ENCODE data around the gene RBM47. TPM values are rescaled to one million over a fixed set of nuclear protein-coding genes. Genes with fewer than 3 reads are reported as not detected.

The RBM47 gene
- polyA plus RNA-seq, 1 donor from 2014 or later: 20.9 TPM

- Mint-ChIP-seq H3K4me1 (peaks cover 5 to 22% (median 13%) of the 10 kb centered on the region in 3 donors), H3K27ac (no peak overlapping the region), H3K4me3 (no peak overlapping the region)
Measured at GRCh38 chr4:40586729-40587128, 42.9 kb downstream of the RBM47 start.

DNA sequence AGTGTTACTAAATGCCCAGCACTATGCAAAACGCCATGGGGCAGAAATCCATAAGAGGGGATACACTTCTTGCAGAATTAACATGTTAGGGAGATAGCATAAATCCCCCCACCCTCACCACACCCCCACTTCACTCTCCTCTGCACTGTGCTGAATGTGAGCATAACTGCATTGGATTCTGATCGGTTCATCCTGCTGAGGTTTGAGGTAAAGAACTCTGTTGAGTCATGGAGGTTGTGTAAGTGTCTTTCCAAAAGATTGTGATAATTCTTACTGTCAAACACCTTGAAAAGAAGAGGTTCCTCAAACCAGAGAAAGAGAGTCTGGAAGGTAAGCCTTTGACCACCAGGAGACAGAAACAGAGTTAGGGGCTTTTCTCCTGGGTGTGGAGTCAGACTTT lies 43.6 kb downstream of the RBM47 start:
- no peak overlapping the region for H3K27ac Mint-ChIP-seq
- H3K36me3 Mint-ChIP-seq: peaks cover 2% of the 10 kb centered on the region
- H3K4me3 Mint-ChIP-seq: no peak overlapping the region
- H3K4me1 Mint-ChIP-seq: peaks cover 5 to 22% (median 10%) of the 10 kb centered on the region in 3 donors
- no peaks in the 10 kb centered on the region for H3K9me3 Mint-ChIP-seq
- H3K27me3 Mint-ChIP-seq: no peaks in the 10 kb centered on the region

More at GRCh38 chr4:40586729-40587128, 42.9 kb downstream of the RBM47 start:
- H3K27me3 Mint-ChIP-seq: no peaks in the 10 kb centered on the region
- H3K9me3 Mint-ChIP-seq: peaks cover 0 to 1% (median 0%) of the 10 kb centered on the region in 3 donors
- H3K36me3 Mint-ChIP-seq: peaks cover 2% of the 10 kb centered on the region

- H3K27me3 Mint-ChIP-seq: no peaks in the 10 kb centered on the region
- H3K27ac Mint-ChIP-seq: no peak overlapping the region
- no peaks in the 10 kb centered on the region for H3K9me3 Mint-ChIP-seq
- H3K4me1 Mint-ChIP-seq: peaks cover 5 to 23% (median 10%) of the 10 kb centered on the region in 3 donors
- H3K36me3 Mint-ChIP-seq: peaks cover 2% of the 10 kb centered on the region
- H3K4me3 Mint-ChIP-seq: no peak overlapping the region
Measured at GRCh38 chr4:40585201-40585799, 44.4 kb downstream of the RBM47 start.

DNA sequence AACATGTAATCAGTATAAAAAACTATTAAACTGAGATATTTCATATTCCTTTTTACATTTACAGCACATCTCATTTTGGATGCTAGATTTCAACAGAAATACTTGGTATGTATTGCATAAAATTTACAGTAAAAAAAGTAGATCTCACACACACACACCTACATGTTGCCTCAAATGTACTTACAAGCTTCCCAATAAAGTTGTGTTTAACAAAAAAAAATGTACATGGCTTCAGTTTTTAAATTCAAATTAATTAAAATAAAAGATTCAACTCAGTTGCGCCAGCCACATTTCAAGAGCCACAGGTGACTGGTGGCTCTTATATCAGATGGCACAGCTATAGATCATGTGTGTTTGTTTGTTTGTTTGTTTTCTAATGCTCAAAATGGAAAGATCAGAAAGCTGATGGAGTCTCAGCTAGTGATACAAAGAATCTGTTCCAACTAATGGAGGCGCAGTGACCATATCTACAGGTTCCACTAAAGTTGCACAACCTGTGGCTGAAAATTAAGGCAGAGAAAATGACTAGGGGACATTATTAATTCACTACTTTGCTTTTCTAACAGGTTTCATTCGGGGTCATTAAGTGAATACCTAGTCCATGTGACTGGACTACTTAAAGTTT lies 45.0 kb downstream of the RBM47 start:
- Mint-ChIP-seq H3K4me1 (peaks cover 5 to 21% (median 7%) of the 10 kb centered on the region in 3 donors), H3K27ac (no peak overlapping the region), H3K27me3 (no peaks in the 10 kb centered on the region), H3K4me3 (no peak overlapping the region), H3K9me3 (no peaks in the 10 kb centered on the region), H3K36me3 (peaks cover 2% of the 10 kb centered on the region)

- Mint-ChIP-seq H3K27ac (no peak overlapping the region), H3K9me3 (no peaks in the 10 kb centered on the region), H3K4me3 (no peak overlapping the region), H3K27me3 (no peaks in the 10 kb centered on the region), H3K4me1 (peaks cover 5 to 21% (median 7%) of the 10 kb centered on the region in 3 donors), H3K36me3 (peaks cover 2% of the 10 kb centered on the region)
Measured at GRCh38 chr4:40583850-40584439, 45.7 kb downstream of the RBM47 start.

DNA sequence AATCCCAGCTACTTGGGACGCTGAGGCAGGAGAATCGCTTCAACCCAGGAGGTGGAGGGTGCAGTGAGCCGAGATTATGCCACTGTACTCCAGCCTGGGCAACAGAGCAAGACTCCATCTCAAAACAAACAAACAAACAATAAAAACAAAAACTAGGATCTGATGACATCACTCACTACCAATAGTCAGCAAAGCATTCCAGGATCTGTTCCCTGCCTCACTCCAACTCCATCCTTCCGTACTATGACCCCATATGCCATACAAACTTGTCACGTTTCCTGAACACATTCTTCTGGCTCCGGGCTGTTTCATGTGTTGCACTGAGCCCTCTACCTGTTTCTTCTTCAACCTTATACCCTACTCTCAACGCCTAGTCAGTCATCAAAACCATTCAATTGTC lies 47.3 kb downstream of the RBM47 start:
- Mint-ChIP-seq H3K4me3 (no peak overlapping the region), H3K27me3 (no peaks in the 10 kb centered on the region), H3K27ac (peak overlapping the region in 1 of 3 donors; percentile 33), H3K9me3 (no peaks in the 10 kb centered on the region), H3K4me1 (peaks cover 11 to 23% (median 13%) of the 10 kb centered on the region in 3 donors), H3K36me3 (peaks cover 2% of the 10 kb centered on the region)

DNA sequence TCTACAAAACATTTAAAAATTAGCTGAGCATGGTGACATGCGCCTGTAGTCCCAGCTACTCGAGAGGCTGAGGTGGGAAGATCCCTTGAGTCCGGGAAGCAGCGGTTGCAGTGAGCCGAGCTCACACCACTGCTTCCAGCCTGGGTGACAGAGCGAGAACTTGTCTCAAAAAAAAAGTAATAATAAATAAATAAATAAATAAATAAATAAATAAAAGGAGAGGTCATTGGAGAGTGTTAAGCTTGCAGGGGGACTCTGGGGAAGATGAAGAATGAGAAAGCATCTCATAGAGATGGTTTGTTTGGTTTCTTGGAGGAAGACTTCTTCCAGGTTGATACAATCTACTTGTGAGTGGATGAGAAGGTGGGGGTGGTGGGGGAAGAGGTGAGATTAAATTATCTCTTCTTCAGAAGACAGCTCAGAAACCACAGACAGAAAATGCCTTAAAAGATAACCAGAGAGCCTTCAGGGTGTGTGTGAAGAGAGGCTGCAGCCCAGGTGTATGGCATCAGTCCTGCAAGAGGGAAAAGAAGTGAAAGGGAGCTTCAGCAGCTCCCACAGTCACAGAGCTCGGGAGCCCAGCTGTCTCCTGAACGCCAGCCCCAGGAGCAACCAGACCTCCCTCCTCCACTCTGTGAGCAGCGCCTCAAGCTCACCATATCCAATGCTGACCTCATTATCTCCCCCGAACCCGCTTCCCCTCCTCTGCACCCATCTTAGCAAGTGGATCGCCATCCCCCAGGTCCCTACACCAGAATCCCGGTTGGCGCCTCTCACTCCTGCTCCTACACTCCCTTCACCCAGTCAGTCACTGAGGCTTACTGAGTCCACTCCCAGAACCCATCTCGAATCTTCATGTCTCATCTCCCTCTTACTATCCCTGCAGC lies 48.2 kb downstream of the RBM47 start:
- peaks cover 20 to 27% (median 22%) of the 10 kb centered on the region in 3 donors for H3K4me1 Mint-ChIP-seq
- H3K27me3 Mint-ChIP-seq: no peaks in the 10 kb centered on the region
- peak overlapping the region in 2 of 3 donors; percentile 33 to 80 for H3K27ac Mint-ChIP-seq
- H3K4me3 Mint-ChIP-seq: no peak overlapping the region
- no peaks in the 10 kb centered on the region for H3K36me3 Mint-ChIP-seq
- H3K9me3 Mint-ChIP-seq: no peaks in the 10 kb centered on the region

GRCh38 chr4:40579983-40580382 lies 49.7 kb downstream of the RBM47 start:
- Mint-ChIP-seq H3K27ac (peak overlapping the region in 1 of 3 donors; percentile 9), H3K4me1 (peaks cover 27 to 39% (median 33%) of the 10 kb centered on the region in 3 donors), H3K4me3 (no peak overlapping the region), H3K27me3 (no peaks in the 10 kb centered on the region), H3K36me3 (no peaks in the 10 kb centered on the region), H3K9me3 (no peaks in the 10 kb centered on the region)

GRCh38 chr4:40577588-40578253 lies 51.9 kb downstream of the RBM47 start:
- H3K27ac Mint-ChIP-seq: peak overlapping the region; percentile 17 to 96 (median 93)
- peaks cover 44 to 56% (median 46%) of the 10 kb centered on the region in 3 donors for H3K4me1 Mint-ChIP-seq
- no peaks in the 10 kb centered on the region for H3K27me3 Mint-ChIP-seq
- peak overlapping the region in 3 of 4 donors; percentile 73 to 75 (median 75) for H3K4me3 Mint-ChIP-seq
- no peaks in the 10 kb centered on the region for H3K9me3 Mint-ChIP-seq
- no peaks in the 10 kb centered on the region for H3K36me3 Mint-ChIP-seq

GRCh38 chr4:40576651-40577480 lies 52.8 kb downstream of the RBM47 start:
- peak overlapping the region; percentile 17 to 96 (median 93) for H3K27ac Mint-ChIP-seq
- H3K27me3 Mint-ChIP-seq: no peaks in the 10 kb centered on the region
- no peaks in the 10 kb centered on the region for H3K9me3 Mint-ChIP-seq
- no peaks in the 10 kb centered on the region for H3K36me3 Mint-ChIP-seq
- peak overlapping the region; percentile 63 to 75 (median 74) for H3K4me3 Mint-ChIP-seq
- H3K4me1 Mint-ChIP-seq: peaks cover 45 to 59% (median 49%) of the 10 kb centered on the region in 3 donors

DNA sequence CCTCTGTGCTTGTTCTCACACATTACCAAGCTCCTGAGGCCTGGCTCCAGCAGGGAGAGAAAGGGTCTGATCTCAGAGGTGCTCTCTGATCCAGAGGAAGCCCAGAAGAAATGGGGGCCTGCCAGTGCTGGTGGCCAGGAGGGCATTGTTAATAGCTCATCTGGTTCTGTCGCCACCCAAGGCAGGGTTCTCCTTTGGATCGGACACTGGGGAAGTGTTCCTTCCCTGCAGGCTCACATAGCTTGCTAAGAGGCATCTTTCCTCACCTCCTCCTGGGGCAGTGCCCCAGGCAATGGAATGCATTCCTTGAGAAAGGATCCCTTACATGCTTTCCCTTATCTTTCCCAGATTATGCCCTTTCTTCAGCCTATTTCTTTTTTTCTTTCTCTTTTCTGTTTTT lies 53.8 kb downstream of the RBM47 start:
- H3K36me3 Mint-ChIP-seq: no peaks in the 10 kb centered on the region
- no peaks in the 10 kb centered on the region for H3K27me3 Mint-ChIP-seq
- H3K9me3 Mint-ChIP-seq: no peaks in the 10 kb centered on the region
- H3K4me3 Mint-ChIP-seq: peak overlapping the region; percentile 0 to 75 (median 62)
- H3K4me1 Mint-ChIP-seq: peaks cover 44 to 59% (median 49%) of the 10 kb centered on the region in 3 donors
- H3K27ac Mint-ChIP-seq: peak overlapping the region; percentile 17 to 96 (median 93)

DNA sequence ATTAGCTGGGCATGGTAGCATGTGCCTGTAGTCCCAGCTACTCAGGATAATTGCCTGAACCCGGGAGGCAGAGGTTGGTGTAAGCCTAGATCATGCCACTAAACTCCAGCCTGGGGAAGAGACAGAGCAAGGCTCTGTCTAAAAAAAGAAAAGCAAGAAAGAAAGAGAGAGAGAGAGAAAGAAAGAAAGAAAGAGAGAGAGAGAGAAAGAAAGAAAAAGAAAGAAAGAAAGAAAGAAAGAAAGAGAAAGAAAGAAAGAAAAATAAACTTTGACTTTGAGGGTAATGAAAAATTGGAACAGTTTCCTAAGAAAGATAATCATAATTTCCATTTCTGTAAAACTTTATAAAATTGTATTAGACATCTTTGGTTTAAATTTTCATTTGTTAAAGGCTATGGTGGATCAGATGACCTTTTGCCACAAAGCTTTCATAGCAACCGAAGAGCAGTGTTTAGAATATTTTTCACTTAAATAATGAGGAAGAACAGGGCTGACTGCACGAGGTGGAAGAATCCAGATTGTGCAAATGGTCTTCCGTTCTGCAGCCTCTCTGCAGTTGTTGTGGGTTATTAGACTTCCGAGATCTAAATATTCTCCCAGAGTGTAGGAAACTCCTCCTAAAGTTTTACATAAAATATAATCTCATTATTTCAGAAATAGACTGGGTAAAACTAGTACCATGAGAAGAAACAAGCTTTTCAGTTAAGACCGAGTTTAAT lies 55.9 kb downstream of the RBM47 start:
- Mint-ChIP-seq H3K9me3 (no peaks in the 10 kb centered on the region), H3K36me3 (no peaks in the 10 kb centered on the region), H3K27ac (peak overlapping the region; percentile 73 to 93 (median 76)), H3K27me3 (no peaks in the 10 kb centered on the region), H3K4me1 (peaks cover 45 to 64% (median 52%) of the 10 kb centered on the region in 3 donors), H3K4me3 (peak overlapping the region; percentile 26 to 90 (median 74))

DNA sequence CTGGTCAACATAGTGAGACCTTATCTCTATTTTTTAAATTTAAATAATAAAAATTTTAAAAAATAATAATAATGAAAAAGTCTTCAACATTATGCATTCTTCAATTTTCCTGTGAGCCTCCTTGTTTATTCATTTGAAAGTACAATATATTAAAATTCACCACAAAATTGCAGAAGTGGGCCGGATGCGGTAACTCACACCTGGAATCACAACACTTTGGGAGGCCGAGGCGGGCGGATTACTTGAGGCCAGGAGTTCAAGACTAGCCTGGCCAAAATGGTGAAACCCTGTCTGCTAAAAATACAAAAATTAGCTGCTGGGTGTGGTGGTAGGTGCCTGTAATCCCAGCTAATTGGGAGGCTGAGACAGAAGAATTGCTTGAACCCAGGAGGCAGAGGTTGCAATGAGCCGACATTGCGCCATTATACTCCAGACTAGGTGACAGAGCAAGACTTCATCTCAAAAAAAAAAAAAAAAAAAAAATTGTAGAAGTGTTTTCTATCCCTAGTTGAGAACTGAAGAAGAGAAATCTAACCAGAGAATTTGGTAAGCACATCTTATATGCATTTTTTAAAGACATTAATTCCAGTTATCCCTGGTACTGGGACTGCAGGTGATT lies 56.9 kb downstream of the RBM47 start:
- Mint-ChIP-seq H3K4me3 (peak overlapping the region in 2 of 4 donors; percentile 74), H3K4me1 (peaks cover 40 to 58% (median 46%) of the 10 kb centered on the region in 3 donors), H3K27me3 (no peaks in the 10 kb centered on the region), H3K27ac (peak overlapping the region in 2 of 3 donors; percentile 68 to 96), H3K9me3 (no peaks in the 10 kb centered on the region), H3K36me3 (no peaks in the 10 kb centered on the region)
